Right renal cortex interstitium (tissue), 3 donors: ENCODE results near the gene PHF14. TPM values are rescaled to one million over a fixed set of nuclear protein-coding genes. Genes with fewer than 3 reads are reported as not detected.
A peak's percentile ranks its signal among the peaks of the same experiment; 100 is the strongest.
"Not testable (repeated sequence)": the region's sequence is repeated elsewhere in the genome, so short reads cannot be mapped to it uniquely, and the experiment has no call there.

ENCODE experiments used
- DNase-seq, 3 donors: peaks; one replicate each; pipeline ENCODE4 v3.0.0-alpha.2; 2013; ENCODE audit warnings: low read depth in 3 of 3, low spot score in 2 of 3
- polyA plus RNA-seq, 3 donors: library from polyadenylated mRNA; unstranded; fragments of 120-200 nt; gene quantifications; one replicate each; pipeline ENCODE4 v1.2.1, GENCODE V29; 2013; ENCODE audit not compliant: insufficient read length in 3 of 3

PHF14 gene
- polyA plus RNA-seq, result 10 to 100 TPM; 81.9 to 92.4 (median 85.9) TPM

- DNase-seq, result peak; percentile 89 to 95 (median 94)
Observed at GRCh38 chr7:10973061-10973941, at the start of gene PHF14. Gene PHF14 (plus strand): TSS chr7:10973872. CDS start chr7:10974324, 452 bp downstream.

DNA sequence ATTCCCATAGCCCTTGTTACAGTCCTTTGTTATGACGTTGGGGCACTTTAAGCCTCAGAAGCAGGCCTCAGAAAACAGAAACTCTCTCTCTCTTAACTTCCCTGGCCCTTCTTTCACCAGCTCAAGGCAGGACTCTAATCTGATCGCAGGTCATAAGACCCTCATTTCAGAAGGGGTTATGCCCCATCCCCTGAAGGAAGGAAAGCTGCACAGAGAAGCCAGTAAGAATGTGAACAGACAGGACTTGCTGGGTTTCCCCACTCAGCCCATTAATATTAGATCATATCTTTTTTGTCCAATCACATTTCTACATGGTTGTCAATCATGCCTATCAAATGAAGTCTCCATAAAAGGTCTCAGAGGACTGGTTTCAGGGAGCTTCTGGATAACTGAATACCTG lies 49.3 kb upstream of the PHF14 start:
- no peak for DNase-seq

DNA sequence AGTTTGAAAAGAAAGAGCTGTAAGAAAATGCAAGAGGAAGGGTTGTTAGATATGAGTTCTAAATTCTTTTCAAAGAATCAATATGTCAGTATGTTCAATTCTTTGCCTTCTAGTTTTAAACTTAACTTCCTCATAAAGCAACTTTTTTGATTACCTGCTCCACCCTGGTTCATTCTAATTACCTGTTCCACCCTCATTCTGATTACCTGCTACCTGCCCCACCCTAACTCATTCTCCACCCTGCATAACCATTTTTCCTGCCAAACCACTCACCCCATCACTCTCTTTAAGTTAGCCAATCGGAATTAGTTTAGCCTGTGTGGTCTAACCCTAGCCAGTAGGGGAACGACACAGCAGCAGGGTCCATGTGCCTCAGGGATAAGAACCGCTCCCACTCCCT lies 45.5 kb upstream of the PHF14 start:
- DNase-seq, result not testable (repeated sequence)

- DNase-seq, result no peak
Observed at GRCh38 chr7:10930551-10930950, 43.1 kb upstream of the PHF14 start.

DNA sequence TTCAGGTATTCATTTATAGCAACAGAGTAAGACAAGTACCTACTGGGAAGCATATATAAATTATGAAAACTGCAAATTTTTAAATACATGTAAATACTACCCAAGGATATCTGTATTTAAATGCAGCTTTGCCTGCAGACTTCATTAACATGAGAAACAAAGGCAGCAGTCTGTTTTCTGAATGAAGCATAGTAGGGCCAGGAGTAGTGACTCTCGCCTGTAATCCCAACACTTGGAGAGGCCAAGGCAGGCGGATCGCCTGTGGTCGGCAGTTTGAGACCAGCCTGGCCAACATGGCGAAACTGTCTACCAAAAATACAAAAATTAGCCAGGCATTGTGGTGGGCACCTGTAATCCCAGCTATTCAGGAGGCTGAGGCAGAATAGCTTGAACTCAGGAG lies 42.5 kb upstream of the PHF14 start:
- no peak for DNase-seq

- no peak for DNase-seq
Observed at GRCh38 chr7:10934292-10934691, 39.4 kb upstream of the PHF14 start.

- DNase-seq, result peak in 2 of 3 donors; percentile 9 to 15
Observed at GRCh38 chr7:10939237-10939910, 34.3 kb upstream of the PHF14 start.

GRCh38 chr7:10939911-10940703 lies 33.6 kb upstream of the PHF14 start:
- peak; percentile 90 to 97 (median 92) for DNase-seq

GRCh38 chr7:10940704-10941355 lies 32.8 kb upstream of the PHF14 start:
- DNase-seq, result peak in 1 of 3 donors; percentile 71

- no peak for DNase-seq
Observed at GRCh38 chr7:10950494-10950893, 23.2 kb upstream of the PHF14 start.

GRCh38 chr7:10950974-10951578 lies 22.6 kb upstream of the PHF14 start:
- not testable (repeated sequence) for DNase-seq

DNA sequence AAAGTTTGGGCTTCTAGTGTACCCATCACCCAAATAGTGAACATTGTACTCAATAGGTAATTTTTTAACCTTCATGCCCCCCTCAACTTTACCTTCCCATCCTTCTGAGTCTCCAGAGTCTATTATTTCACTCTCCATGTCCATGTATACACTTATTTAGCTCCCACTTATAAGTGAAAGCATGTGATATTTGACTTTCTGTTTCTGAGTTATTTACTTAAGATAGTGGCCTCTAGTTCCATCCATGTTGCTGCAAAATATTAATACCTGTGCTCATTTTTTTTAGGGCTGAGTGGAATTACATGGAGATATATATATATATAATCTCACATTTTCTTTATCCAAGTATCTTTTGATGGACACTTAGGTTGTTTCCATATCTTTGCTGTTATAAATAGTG lies 21.1 kb upstream of the PHF14 start:
- no peak for DNase-seq

- DNase-seq, result not testable (repeated sequence)
Observed at GRCh38 chr7:10953078-10953750, 20.5 kb upstream of the PHF14 start.

DNA sequence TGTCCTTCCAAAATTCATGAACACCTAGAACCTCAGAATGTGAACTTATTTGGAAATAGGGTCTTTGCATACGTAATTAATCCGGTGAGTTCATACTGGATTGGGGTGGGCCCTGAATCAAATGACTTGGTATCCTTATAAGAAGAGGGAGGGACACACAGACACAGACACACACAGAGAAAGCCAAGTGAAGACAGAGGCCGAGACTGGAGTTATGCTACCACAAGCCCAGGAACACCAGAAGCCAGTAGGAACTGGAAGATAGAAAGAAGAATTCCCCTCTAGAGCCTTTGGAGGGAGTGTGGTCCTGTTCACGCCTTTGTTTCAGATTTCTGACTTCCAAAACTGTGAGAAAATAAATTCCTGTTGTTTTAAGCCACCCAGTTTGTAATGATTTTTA lies 17.1 kb upstream of the PHF14 start:
- no peak for DNase-seq

DNA sequence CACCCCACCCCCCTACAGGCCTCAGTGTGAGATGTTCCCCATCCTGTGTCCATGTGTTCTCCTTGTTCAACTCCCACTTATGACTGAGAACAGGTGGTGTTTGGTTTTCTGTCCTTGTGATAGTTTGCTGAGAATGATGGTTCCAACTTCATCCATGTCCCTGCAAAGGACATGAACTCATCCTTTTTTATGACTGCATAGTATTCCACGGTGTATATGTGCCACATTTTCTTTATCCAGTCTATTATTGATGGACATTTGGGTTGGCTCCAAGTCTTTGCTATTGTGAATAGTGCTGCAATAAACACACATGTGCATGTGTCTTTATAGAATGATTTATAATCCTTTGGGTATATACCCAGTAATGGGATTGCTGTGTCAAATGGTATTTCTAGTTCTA lies 13.4 kb upstream of the PHF14 start:
- not testable (repeated sequence) for DNase-seq

DNA sequence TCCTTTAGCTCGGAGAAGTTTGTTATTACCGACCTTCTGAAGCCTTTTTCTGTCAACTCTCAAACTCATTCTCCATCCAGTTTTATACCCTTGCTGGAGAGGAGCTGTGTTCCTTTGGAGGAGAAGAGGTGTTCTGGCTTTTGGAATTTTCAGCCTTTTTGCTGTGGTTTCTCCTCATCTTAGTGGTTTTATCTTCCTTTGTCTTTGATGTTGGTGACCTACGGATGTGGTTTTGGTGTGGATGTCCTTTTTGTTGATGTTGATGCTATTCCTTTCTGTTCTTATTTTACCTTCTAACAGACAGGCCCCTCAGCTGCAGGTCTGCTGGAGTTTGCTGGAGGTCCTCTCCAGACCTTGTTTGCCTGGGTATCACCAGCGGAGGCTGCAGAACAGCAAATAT lies 8.7 kb upstream of the PHF14 start:
- DNase-seq, result not testable (repeated sequence)

DNA sequence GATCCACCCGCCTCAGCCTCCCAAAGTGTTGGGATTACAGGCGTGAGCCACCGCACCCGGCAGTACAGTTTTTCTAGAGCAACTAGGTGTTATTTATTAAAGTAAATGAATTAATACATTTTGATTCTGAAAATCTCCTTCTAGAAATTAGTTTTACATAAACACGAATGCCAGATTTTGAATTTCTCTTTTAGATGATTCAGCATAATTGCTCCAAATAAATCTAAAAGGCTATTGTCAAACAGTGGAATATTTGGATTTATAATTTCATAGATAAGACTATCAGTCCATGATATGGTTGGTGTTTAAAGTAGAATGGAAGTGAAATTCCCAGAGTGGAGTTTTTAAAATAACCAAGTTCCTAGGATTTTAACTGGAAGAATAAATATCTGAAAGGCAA lies 1.5 kb upstream of the PHF14 start:
- DNase-seq, result no peak

GRCh38 chr7:10973942-10974911 lies 555 bp downstream of the PHF14 start:
- DNase-seq, result peak; percentile 25 to 29 (median 26)
